GM12878 (cell line): ENCODE results near the gene SMIM43. TPM values are rescaled to one million over a fixed set of nuclear protein-coding genes. Genes with fewer than 3 reads are reported as not detected.

ENCODE experiments used
- ATAC-seq: fragments of 200-7000 bp; cut with Tn5 transposase; 3 replicates; pipeline ENCODE4 v1.9.1; 2020; ENCODE audit warnings: mild to moderate bottlenecking, moderate library complexity
- BruUV-seq: library from RNA; stranded (reverse); fragments of 400-500 nt; replicated peaks from 2 replicates; lab custom pipeline; 2021; lab: Mats Ljungman, UMichigan
- CTCF ChIA-PET: fragments of 300-600 bp; sonication (Branson Sonifier 250); formaldehyde crosslinking; extraction: SDS; loops from one replicate; lab custom pipeline; 2021; ENCODE audit warnings: inconsistent platforms; lab: Yijun Ruan, JAX
- POLR2A ChIA-PET: fragments of 350-600 bp; formaldehyde crosslinking; extraction: SDS; loops from one replicate; lab custom pipeline; 2021; ENCODE audit warnings: inconsistent platforms; lab: Charles Lee
- RAD21 ChIA-PET: fragments of 300-600 bp; sonication (Branson Sonifier 250); formaldehyde crosslinking; loops from one replicate; lab custom pipeline; 2023; ENCODE audit warnings: antibody characterized with exemption; ENCODE audit not compliant: unreplicated experiment; lab: Charles Lee
- SMC1A ChIA-PET: fragments of 300-600 bp; sonication (Branson Sonifier 250); formaldehyde crosslinking; loops from one replicate; lab custom pipeline; 2023; ENCODE audit not compliant: unreplicated experiment, uncharacterized antibody; lab: Charles Lee
- DNase-seq: peaks from one replicate; pipeline ENCODE4 v3.0.0-alpha.2; 2011; ENCODE audit warnings: low read depth, low spot score
- FAIRE-seq: peaks from 3 replicates; lab custom pipeline; 2011; peaks lifted over from hg19 to GRCh38; lab: Jason Lieb, UNC
- H2AFZ ChIP-seq: 2 replicates; pipeline ENCODE4 v1.6.0; 2011; ENCODE audit warnings: low read depth, low read length, control low read depth; ENCODE audit not compliant: control insufficient read depth
- H3K27ac ChIP-seq: 2 replicates; pipeline ENCODE4 v1.5.1; 2011; ENCODE audit warnings: control low read depth; ENCODE audit not compliant: control insufficient read depth, insufficient read depth
- H3K27me3 ChIP-seq, 2 experiments: replicated peaks in 1 of 2; 2 replicates each; pipeline versions ENCODE4 v1.6.0 to v1.6.1; 2011; ENCODE audit warnings: low read length in 1 of 2; ENCODE audit not compliant: control insufficient read depth in 2 of 2, insufficient read depth in 2 of 2
- H3K36me3 ChIP-seq, 2 experiments: 2 replicates each; pipeline ENCODE4 v1.5.1; 2011; ENCODE audit warnings: low read length in 1 of 2; ENCODE audit not compliant: control insufficient read depth in 2 of 2, insufficient read depth in 2 of 2
- H3K4me1 ChIP-seq: 2 replicates; pipeline ENCODE4 v1.6.1; 2011; ENCODE audit warnings: mild to moderate bottlenecking, low read length, moderate library complexity, mixed read lengths; ENCODE audit not compliant: control insufficient read depth, insufficient read depth
- H3K4me2 ChIP-seq: 2 replicates; pipeline ENCODE4 v1.6.0; 2011; ENCODE audit warnings: control low read depth; ENCODE audit not compliant: control insufficient read depth, insufficient read depth
- H3K4me3 ChIP-seq: fragments of 200-600 bp; sonication (generic); 2 replicates; pipeline ENCODE4 v1.5.1; 2016
- H3K79me2 ChIP-seq: 2 replicates; pipeline ENCODE4 v1.6.0; 2011; ENCODE audit warnings: low read length; ENCODE audit not compliant: control insufficient read depth, insufficient read depth
- H3K9ac ChIP-seq: 2 replicates; pipeline ENCODE4 v1.8.0; 2011; ENCODE audit warnings: low read length, control low read depth, mixed read lengths; ENCODE audit not compliant: control insufficient read depth, insufficient read depth
- H3K9me3 ChIP-seq: replicated peaks from 3 replicates; pipeline ENCODE4 v1.5.1; 2011; ENCODE audit warnings: mild to moderate bottlenecking, low read length; ENCODE audit not compliant: control insufficient read depth, insufficient read depth
- H4K20me1 ChIP-seq: 2 replicates; pipeline ENCODE4 v1.6.0; 2011; ENCODE audit not compliant: control insufficient read depth, insufficient read depth
- ATF2 ChIP-seq: IDR thresholded peaks from 2 replicates; pipeline ENCODE4 v1.6.1; 2012; ENCODE audit warnings: low read length, inconsistent platforms
- BCL3 ChIP-seq: IDR thresholded peaks from 2 replicates; pipeline ENCODE4 v1.6.1; 2011; ENCODE audit warnings: borderline replicate concordance, low read depth, mild to moderate bottlenecking, moderate library complexity, low read length; ENCODE audit not compliant: insufficient read depth, poor library complexity, severe bottlenecking
- BHLHE40 ChIP-seq, 2 experiments: fragments of 450-650 bp in 1 of 2; IDR thresholded peaks; 2 replicates each; pipeline ENCODE4 v1.6.1; 2011 to 2017; ENCODE audit warnings: low read depth in 2 of 2, borderline replicate concordance in 1 of 2, improper control_type of control experiment in 1 of 2, low read length in 1 of 2, mild to moderate bottlenecking in 1 of 2
- CHD1 ChIP-seq: IDR thresholded peaks from 2 replicates; pipeline ENCODE4 v1.6.1; 2012; ENCODE audit warnings: low read depth, low read length, improper control_type of control experiment
- E2F8 ChIP-seq: fragments of 450-650 bp; IDR thresholded peaks from 2 replicates; pipeline ENCODE4 v1.6.1; 2018; ENCODE audit warnings: mild to moderate bottlenecking, low read depth, moderate library complexity; ENCODE audit not compliant: partially characterized antibody
- PKNOX1 ChIP-seq: fragments of 450-650 bp; IDR thresholded peaks from 2 replicates; pipeline ENCODE4 v1.6.1; 2016; ENCODE audit warnings: mild to moderate bottlenecking
- STAT1 ChIP-seq: fragments of 450-650 bp; conservative IDR thresholded peaks from 2 replicates; pipeline ENCODE4 v1.6.1; 2014; ENCODE audit warnings: antibody characterized with exemption, mild to moderate bottlenecking
- SUPT20H ChIP-seq: IDR thresholded peaks from 2 replicates; pipeline ENCODE4 v1.6.1; 2011; ENCODE audit warnings: low read depth, mild to moderate bottlenecking, low read length, moderate library complexity, borderline replicate concordance; ENCODE audit not compliant: control insufficient read depth
- WGBS: methylation state at CpG from one replicate; pipeline ENCODE4 v1.1.6; 2016; ENCODE audit warnings: low lambda C conversion rate; ENCODE audit not compliant: insufficient replicate concordance, insufficient coverage; ENCODE audit errors: missing lambda C conversion rate; 5-methylcytosine and 5-hydroxymethylcytosine counted together
- in situ Hi-C: fragments of 300-500 bp; cut with MboI; formaldehyde crosslinking; loops from 9 replicates; pipeline ENCODE4 v1.14.3; 2018; ENCODE audit warnings: mixed read lengths
- intact Hi-C: fragments of 100-400 bp; cut with micrococcal nuclease; formaldehyde crosslinking; loops from one replicate; pipeline ENCODE4 v1.14.2; 2022; ENCODE audit not compliant: unreplicated experiment
- polyA plus RNA-seq, 11 experiments: library from polyadenylated mRNA; depleted of rRNA in 4 of 11; unstranded in 6 of 11; stranded (reverse) in 5 of 11; fragments of >200 nt; fragmentation: Nextera tagmentation in 4 of 11; fragmentation: Illumina TruSeq in 1 of 11; extraction: Ambion mirVana in 4 of 11; extraction: Trizol in 1 of 11; gene quantifications; 1 replicate in 1 of 11; 2 replicates in 10 of 11; pipeline versions ENCODE4 v1.2.1 to v1.2.3, GENCODE V29; 2011 to 2016; ENCODE audit warnings: inconsistent platforms in 2 of 11, missing spikeins in 2 of 11, low read depth in 1 of 11
- total RNA-seq, 4 experiments: library from RNA; depleted of rRNA in 3 of 4; stranded (reverse); fragments of >200 nt in 3 of 4; fragmentation: Illumina TruSeq in 1 of 4; extraction: Trizol in 1 of 4; gene quantifications; 2 replicates each; pipeline versions ENCODE4 v1.2.1 to v1.2.3, GENCODE V29; 2013 to 2021

The SMIM43 gene
- total and polyA plus RNA-seq, 10 of the 15 experiments (the other 5 are each of a cell fraction or from before 2014, with no cell fraction given): 0.12 TPM; not detected in 9

- H3K27me3 ChIP-seq: peaks cover 1 to 5% of the 10 kb centered on the region in 2 experiments; a peak in 3 of 4 replicates
- intact Hi-C loops (no loop called here), in situ Hi-C loops (no loop called here)
- DNase-seq (no peak), FAIRE-seq (no peak), ATAC-seq (no peak)
- H3K4me1 ChIP-seq: no peaks in the 10 kb centered on the region
- H2AFZ ChIP-seq: no peak overlapping the region
- H3K4me2 ChIP-seq: no peak overlapping the region
- no peaks in the 10 kb centered on the region for H3K79me2 ChIP-seq
- no peak overlapping the region for H3K27ac ChIP-seq
- H3K9ac ChIP-seq: no peak overlapping the region
- H3K9me3 ChIP-seq: no peaks in the 10 kb centered on the region; the same call in 2 of the 3 replicates
- ChIA-PET CTCF (interaction anchor here (1.3 kb wide), 1 partner anchor 29 kb away, joined by 3 read pairs; no protein-coding TSS in a partner anchor), POLR2A (no interaction called here), RAD21 (no interaction called here), SMC1A (interaction anchor here (6.4 kb wide), 1 partner anchor 12 kb away, joined by 36 read pairs; no protein-coding TSS in a partner anchor)
- TF ChIP-seq BHLHE40 (IDR thresholded peaks at IDR 0.05; ENCODE audit: borderline replicate concordance in 1 of 2, low read depth in 2 of 2, low read length in 1 of 2) (0 out of 4 replicates have a peak, but pooled peaks of 1 of the 2 experiments have one; percentile 5), BCL3 (no peak)
- no peak overlapping the region for H3K4me3 ChIP-seq
- WGBS: 88% methylated on average over 9 of the region's 9 CpGs
- no peaks in the 10 kb centered on the region for H4K20me1 ChIP-seq
- no TSS peak for BruUV-seq
- no peaks in the 10 kb centered on the region for H3K36me3 ChIP-seq
These were observed 1.1 kb upstream of the SMIM43 start for GRCh38 chr4:121765971-121766538.

GRCh38 chr4:121765368-121765705 lies 373 bp upstream of the SMIM43 start:
- RAD21 ChIA-PET: no interaction called here
- H3K27ac ChIP-seq: no peak overlapping the region
- POLR2A ChIA-PET: no interaction called here
- H3K4me1 ChIP-seq: no peaks in the 10 kb centered on the region
- no peaks in the 10 kb centered on the region; the same call in 2 of the 3 replicates for H3K9me3 ChIP-seq
- WGBS: 26% methylated on average over 16 of the region's 16 CpGs
- no peak overlapping the region for H3K9ac ChIP-seq
- BruUV-seq: no TSS peak
- in situ Hi-C loops (no loop called here), intact Hi-C loops (no loop called here)
- no peaks in the 10 kb centered on the region for H3K36me3 ChIP-seq
- H3K27me3 ChIP-seq: peaks cover 1 to 5% of the 10 kb centered on the region in 2 experiments; a peak in 3 of 4 replicates
- FAIRE-seq (no peak), DNase-seq (no peak), ATAC-seq (no peak)
- H3K4me3 ChIP-seq: peak overlapping the region; percentile 2; the same call in 1 of the 2 replicates
- H3K4me2 ChIP-seq: peak overlapping the region; percentile 45
- no peaks in the 10 kb centered on the region for H4K20me1 ChIP-seq
- SMC1A ChIA-PET: interaction anchor here (6.4 kb wide), 1 partner anchor 12 kb away, joined by 36 read pairs; no protein-coding TSS in a partner anchor
- CTCF ChIA-PET: interaction anchor here (0.7 to 1.3 kb wide), 2 partner anchors 28 to 56 kb away, joined by 3 read pairs; no protein-coding TSS in a partner anchor
- H2AFZ ChIP-seq: no peak overlapping the region
- no peaks in the 10 kb centered on the region for H3K79me2 ChIP-seq
- no peak for TF ChIP-seq ATF2
- TF ChIP-seq STAT1: no peak
- TF ChIP-seq PKNOX1: no peak
- no peak for TF ChIP-seq CHD1
- TF ChIP-seq E2F8: no peak
- TF ChIP-seq SUPT20H: no peak
